Measurements from ENCODE around the gene FIGNL2. TPM values are rescaled to one million over a fixed set of nuclear protein-coding genes. Genes with fewer than 3 reads are reported as not detected.

Gene FIGNL2
- total RNA-seq, 1 donor from 2014 or later = 6.7 TPM

DNA sequence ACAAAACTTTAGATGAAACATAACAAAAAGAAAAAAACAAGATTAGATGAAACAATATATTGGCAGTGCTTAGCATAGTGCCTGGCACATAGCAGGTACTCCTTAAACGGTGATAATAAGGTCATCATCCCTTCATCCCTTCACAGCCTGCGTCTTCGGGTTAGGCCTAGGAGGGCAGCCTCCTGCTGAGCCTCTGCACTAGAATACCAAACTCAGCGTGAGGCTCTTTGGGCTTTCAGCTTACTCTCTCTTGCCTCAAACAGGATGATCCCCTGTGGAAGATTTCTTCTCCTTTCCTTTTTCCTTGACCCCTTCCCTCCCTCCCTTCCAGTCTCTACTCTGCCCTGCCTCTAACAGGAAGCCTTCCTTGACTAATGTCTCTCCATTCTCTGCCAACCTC, 14.4 kb upstream of the FIGNL2 start:
- Mint-ChIP-seq H3K9me3 (ENCODE audit: unreplicated experiment) (no peaks in the 10 kb centered on the region), H3K4me3 (ENCODE audit: unreplicated experiment) (peak overlapping the region; percentile 40), H3K4me1 (ENCODE audit: low read depth, unreplicated experiment) (peaks cover 13% of the 10 kb centered on the region), H3K36me3 (ENCODE audit: low read depth, unreplicated experiment) (no peaks in the 10 kb centered on the region), H3K27me3 (ENCODE audit: low read depth, unreplicated experiment) (peaks cover 34% of the 10 kb centered on the region), H3K27ac (ENCODE audit: unreplicated experiment) (no peak overlapping the region)
- DNase-seq (ENCODE audit: low read depth) (no peak), FAIRE-seq (no peak)
- Histone ChIP-seq H4K20me1 (ENCODE audit: insufficient read depth, low read length) (no peaks in the 10 kb centered on the region), H3K79me2 (ENCODE audit: insufficient read depth, low read length) (no peaks in the 10 kb centered on the region), H3K9ac (ENCODE audit: low read length) (no peak overlapping the region), H3K27me3 (ENCODE audit: insufficient read depth, low read length) (peaks cover 5% of the 10 kb centered on the region), H2AFZ (ENCODE audit: low read depth, low read length) (no peak overlapping the region), H3K4me3 (ENCODE audit: insufficient read depth, low read depth, low read length) (no peak overlapping the region), H3K4me2 (ENCODE audit: low read length) (no peak overlapping the region), H3K27ac (ENCODE audit: low read depth, low read length) (no peak overlapping the region), H3K9me3 (ENCODE audit: insufficient read depth, low read depth, low read length) (no peaks in the 10 kb centered on the region), H3K36me3 (ENCODE audit: insufficient read depth, low read length) (no peaks in the 10 kb centered on the region), H3K4me1 (ENCODE audit: insufficient read depth, low read length) (peaks cover 15% of the 10 kb centered on the region)
- TF ChIP-seq, protein P1, sequence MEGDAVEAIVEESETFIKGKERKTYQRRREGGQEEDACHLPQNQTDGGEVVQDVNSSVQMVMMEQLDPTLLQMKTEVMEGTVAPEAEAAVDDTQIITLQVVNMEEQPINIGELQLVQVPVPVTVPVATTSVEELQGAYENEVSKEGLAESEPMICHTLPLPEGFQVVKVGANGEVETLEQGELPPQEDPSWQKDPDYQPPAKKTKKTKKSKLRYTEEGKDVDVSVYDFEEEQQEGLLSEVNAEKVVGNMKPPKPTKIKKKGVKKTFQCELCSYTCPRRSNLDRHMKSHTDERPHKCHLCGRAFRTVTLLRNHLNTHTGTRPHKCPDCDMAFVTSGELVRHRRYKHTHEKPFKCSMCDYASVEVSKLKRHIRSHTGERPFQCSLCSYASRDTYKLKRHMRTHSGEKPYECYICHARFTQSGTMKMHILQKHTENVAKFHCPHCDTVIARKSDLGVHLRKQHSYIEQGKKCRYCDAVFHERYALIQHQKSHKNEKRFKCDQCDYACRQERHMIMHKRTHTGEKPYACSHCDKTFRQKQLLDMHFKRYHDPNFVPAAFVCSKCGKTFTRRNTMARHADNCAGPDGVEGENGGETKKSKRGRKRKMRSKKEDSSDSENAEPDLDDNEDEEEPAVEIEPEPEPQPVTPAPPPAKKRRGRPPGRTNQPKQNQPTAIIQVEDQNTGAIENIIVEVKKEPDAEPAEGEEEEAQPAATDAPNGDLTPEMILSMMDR (IDR thresholded peaks at IDR 0.05; ENCODE audit: insufficient read depth, low read depth, low read length) = no peak
- no peak for TF ChIP-seq EZH2 (IDR thresholded peaks at IDR 0.05; ENCODE audit: insufficient read depth, low read length)

DNA sequence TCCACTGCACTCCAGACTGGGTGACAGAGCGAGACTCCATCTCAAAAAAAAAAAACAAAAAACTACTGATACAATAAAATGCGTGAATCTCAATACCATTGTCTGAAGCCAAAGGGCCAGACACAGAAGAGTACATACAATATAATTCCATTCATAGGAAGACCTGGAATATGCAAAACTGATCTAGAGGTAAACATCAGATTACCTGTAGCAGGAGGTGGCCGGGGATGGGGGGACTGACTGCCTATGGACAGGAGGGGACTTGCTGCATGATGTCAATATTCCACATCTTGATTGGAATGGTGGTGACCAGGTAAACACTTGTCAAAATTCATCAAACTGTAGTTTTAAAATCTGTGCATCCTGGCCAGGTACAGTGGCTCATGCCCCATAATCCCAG, 12.5 kb upstream of the FIGNL2 start:
- peaks cover 20% of the 10 kb centered on the region for H3K4me1 ChIP-seq (ENCODE audit: insufficient read depth, low read length)
- Mint-ChIP-seq H3K27me3 (ENCODE audit: low read depth, unreplicated experiment) (peaks cover 25% of the 10 kb centered on the region), H3K9me3 (ENCODE audit: unreplicated experiment) (no peaks in the 10 kb centered on the region), H3K27ac (ENCODE audit: unreplicated experiment) (no peak overlapping the region), H3K36me3 (ENCODE audit: low read depth, unreplicated experiment) (no peaks in the 10 kb centered on the region), H3K4me3 (ENCODE audit: unreplicated experiment) (no peak overlapping the region), H3K4me1 (ENCODE audit: low read depth, unreplicated experiment) (peaks cover 17% of the 10 kb centered on the region)
- H3K79me2 ChIP-seq (ENCODE audit: insufficient read depth, low read length) = no peaks in the 10 kb centered on the region
- FAIRE-seq (no peak), DNase-seq (ENCODE audit: low read depth) (no peak)
- no peaks in the 10 kb centered on the region for H3K9me3 ChIP-seq (ENCODE audit: insufficient read depth, low read depth, low read length)
- no peak for TF ChIP-seq EZH2 (IDR thresholded peaks at IDR 0.05; ENCODE audit: insufficient read depth, low read length)
- TF ChIP-seq, protein P1 (IDR thresholded peaks at IDR 0.05; ENCODE audit: insufficient read depth, low read depth, low read length) = no peak
- H3K27me3 ChIP-seq (ENCODE audit: insufficient read depth, low read length) = peaks cover 2% of the 10 kb centered on the region
- H4K20me1 ChIP-seq (ENCODE audit: insufficient read depth, low read length) = no peaks in the 10 kb centered on the region
- no peaks in the 10 kb centered on the region for H3K36me3 ChIP-seq (ENCODE audit: insufficient read depth, low read length)
- H2AFZ ChIP-seq (ENCODE audit: low read depth, low read length) = no peak overlapping the region
- no peak overlapping the region for H3K27ac ChIP-seq (ENCODE audit: low read depth, low read length)
- H3K4me2 ChIP-seq (ENCODE audit: low read length) = no peak overlapping the region
- H3K4me3 ChIP-seq (ENCODE audit: insufficient read depth, low read depth, low read length) = no peak overlapping the region
- H3K9ac ChIP-seq (ENCODE audit: low read length) = no peak overlapping the region

DNA sequence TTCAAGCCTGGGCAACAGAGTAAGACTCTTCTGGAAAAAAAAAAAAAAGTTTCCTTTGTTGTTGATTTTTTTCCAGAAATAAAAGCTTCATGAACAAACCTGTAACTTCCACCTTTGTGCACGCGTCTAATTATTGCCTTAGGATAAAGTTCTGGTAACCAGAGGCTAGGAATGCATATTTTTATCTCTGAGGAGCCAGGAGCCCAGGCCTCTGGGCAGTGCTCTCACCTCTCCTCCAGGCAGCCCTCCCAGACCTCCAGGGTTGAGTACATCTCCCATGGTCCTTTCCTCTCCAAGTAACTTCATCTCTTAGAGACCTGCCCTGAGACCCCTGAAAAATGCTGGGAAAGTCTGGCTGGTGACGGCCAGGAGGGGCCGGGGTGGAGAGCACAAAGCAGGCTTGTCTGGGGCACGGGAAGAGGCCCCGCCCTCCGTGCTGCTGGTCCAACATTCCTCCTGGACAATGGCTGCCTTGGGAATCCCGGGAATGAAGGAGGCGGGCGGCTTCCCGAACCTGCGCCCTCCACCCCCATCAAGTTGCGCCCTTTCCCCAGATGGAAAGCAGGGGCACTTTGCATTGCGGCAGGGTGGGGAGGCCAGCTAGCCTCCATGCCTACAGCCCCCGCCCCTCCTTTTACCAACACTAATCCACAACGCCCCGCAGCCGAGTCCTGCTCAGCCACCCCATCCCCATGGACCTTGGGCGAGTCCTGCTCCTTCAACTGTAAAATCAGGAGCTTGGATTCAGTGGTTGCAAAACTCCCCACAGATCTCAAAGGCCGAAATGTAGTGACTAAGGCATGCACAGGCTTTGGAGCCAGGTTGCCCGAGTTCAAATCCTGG, 7.3 kb upstream of the FIGNL2 start:
- no peak for TF ChIP-seq EZH2 (IDR thresholded peaks at IDR 0.05; ENCODE audit: insufficient read depth, low read length)
- TF ChIP-seq, protein P1 (IDR thresholded peaks at IDR 0.05; ENCODE audit: insufficient read depth, low read depth, low read length) = no peak
- Histone ChIP-seq H4K20me1 (ENCODE audit: insufficient read depth, low read length) (no peaks in the 10 kb centered on the region), H3K4me1 (ENCODE audit: insufficient read depth, low read length) (peaks cover 9% of the 10 kb centered on the region), H3K9me3 (ENCODE audit: insufficient read depth, low read depth, low read length) (no peaks in the 10 kb centered on the region), H3K27me3 (ENCODE audit: insufficient read depth, low read length) (peaks cover 4% of the 10 kb centered on the region), H3K4me2 (ENCODE audit: low read length) (peak overlapping the region; percentile 83), H3K9ac (ENCODE audit: low read length) (peak overlapping the region; percentile 55), H2AFZ (ENCODE audit: low read depth, low read length) (peak overlapping the region; percentile 88), H3K27ac (ENCODE audit: low read depth, low read length) (no peak overlapping the region), H3K36me3 (ENCODE audit: insufficient read depth, low read length) (no peaks in the 10 kb centered on the region), H3K79me2 (ENCODE audit: insufficient read depth, low read length) (no peaks in the 10 kb centered on the region), H3K4me3 (ENCODE audit: insufficient read depth, low read depth, low read length) (peak overlapping the region; percentile 56)
- peak; percentile 70 for DNase-seq (ENCODE audit: low read depth)
- Mint-ChIP-seq H3K4me3 (ENCODE audit: unreplicated experiment) (peak overlapping the region; percentile 70), H3K4me1 (ENCODE audit: low read depth, unreplicated experiment) (peaks cover 8% of the 10 kb centered on the region), H3K27ac (ENCODE audit: unreplicated experiment) (peak overlapping the region; percentile 79), H3K36me3 (ENCODE audit: low read depth, unreplicated experiment) (no peaks in the 10 kb centered on the region), H3K9me3 (ENCODE audit: unreplicated experiment) (no peaks in the 10 kb centered on the region), H3K27me3 (ENCODE audit: low read depth, unreplicated experiment) (peaks cover 10% of the 10 kb centered on the region)
- FAIRE-seq = no peak
